PC-9 (cell line): ENCODE data around the gene PPCDC.

Experiments used
- EZH2 ChIP-seq: fragments of 200-600 bp; sonication (generic); IDR thresholded peaks from 2 replicates; pipeline ENCODE4 v1.8.0; 2017; ENCODE audit warnings: antibody characterized with exemption, low read depth
- TF ChIP-seq, protein P1 (sequence below): fragments of 200-600 bp; sonication (generic); conservative IDR thresholded peaks from 2 replicates; pipeline ENCODE4 v1.6.1; 2017; ENCODE audit warnings: mixed run types, antibody characterized with exemption, mild to moderate bottlenecking, moderate library complexity

DNA sequence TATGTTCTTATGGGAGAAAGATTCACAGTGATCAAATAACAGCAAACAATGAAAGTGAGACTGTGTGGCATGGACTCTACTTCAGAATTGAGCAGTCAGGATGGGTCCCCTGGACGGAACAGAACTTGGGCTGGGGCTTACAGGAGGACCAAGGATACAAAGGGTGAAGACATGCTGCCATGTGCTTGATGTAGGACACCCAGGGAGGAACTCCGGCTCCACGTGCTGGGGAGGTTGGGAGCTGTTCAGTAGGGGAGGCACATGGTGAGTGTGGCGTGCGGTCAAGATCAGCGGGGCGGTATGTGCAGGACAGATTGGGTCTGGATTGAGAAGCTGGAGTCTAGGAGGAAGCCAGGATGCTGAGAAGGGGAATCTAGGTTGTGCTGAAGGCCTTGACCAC lies 32.6 kb downstream of the PPCDC start:
- TF ChIP-seq, protein P1, sequence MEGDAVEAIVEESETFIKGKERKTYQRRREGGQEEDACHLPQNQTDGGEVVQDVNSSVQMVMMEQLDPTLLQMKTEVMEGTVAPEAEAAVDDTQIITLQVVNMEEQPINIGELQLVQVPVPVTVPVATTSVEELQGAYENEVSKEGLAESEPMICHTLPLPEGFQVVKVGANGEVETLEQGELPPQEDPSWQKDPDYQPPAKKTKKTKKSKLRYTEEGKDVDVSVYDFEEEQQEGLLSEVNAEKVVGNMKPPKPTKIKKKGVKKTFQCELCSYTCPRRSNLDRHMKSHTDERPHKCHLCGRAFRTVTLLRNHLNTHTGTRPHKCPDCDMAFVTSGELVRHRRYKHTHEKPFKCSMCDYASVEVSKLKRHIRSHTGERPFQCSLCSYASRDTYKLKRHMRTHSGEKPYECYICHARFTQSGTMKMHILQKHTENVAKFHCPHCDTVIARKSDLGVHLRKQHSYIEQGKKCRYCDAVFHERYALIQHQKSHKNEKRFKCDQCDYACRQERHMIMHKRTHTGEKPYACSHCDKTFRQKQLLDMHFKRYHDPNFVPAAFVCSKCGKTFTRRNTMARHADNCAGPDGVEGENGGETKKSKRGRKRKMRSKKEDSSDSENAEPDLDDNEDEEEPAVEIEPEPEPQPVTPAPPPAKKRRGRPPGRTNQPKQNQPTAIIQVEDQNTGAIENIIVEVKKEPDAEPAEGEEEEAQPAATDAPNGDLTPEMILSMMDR, result no peak
- no peak for TF ChIP-seq EZH2
